ENCODE data around the gene GSC. TPM values are rescaled to one million over a fixed set of nuclear protein-coding genes. Genes with fewer than 3 reads are reported as not detected.

Gene GSC
- total RNA-seq, 1 donor from 2014 or later: not detected

- Histone ChIP-seq H3K27me3 (ENCODE audit: control insufficient read depth, insufficient read depth, low read length) (peaks cover 4% of the 10 kb centered on the region), H3K4me3 (ENCODE audit: low read depth, low read length) (no peak overlapping the region), H3K36me3 (ENCODE audit: control insufficient read depth, insufficient read depth, low read length) (no peaks in the 10 kb centered on the region)
- DNase-seq (ENCODE audit: low read depth): no peak
- TF ChIP-seq, protein P1, sequence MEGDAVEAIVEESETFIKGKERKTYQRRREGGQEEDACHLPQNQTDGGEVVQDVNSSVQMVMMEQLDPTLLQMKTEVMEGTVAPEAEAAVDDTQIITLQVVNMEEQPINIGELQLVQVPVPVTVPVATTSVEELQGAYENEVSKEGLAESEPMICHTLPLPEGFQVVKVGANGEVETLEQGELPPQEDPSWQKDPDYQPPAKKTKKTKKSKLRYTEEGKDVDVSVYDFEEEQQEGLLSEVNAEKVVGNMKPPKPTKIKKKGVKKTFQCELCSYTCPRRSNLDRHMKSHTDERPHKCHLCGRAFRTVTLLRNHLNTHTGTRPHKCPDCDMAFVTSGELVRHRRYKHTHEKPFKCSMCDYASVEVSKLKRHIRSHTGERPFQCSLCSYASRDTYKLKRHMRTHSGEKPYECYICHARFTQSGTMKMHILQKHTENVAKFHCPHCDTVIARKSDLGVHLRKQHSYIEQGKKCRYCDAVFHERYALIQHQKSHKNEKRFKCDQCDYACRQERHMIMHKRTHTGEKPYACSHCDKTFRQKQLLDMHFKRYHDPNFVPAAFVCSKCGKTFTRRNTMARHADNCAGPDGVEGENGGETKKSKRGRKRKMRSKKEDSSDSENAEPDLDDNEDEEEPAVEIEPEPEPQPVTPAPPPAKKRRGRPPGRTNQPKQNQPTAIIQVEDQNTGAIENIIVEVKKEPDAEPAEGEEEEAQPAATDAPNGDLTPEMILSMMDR (IDR thresholded peaks at IDR 0.05; ENCODE audit: insufficient read depth, low read length, poor library complexity, severe bottlenecking): no peak
These were observed 15.4 kb downstream of the GSC start for GRCh38 chr14:94754391-94754942.

DNA sequence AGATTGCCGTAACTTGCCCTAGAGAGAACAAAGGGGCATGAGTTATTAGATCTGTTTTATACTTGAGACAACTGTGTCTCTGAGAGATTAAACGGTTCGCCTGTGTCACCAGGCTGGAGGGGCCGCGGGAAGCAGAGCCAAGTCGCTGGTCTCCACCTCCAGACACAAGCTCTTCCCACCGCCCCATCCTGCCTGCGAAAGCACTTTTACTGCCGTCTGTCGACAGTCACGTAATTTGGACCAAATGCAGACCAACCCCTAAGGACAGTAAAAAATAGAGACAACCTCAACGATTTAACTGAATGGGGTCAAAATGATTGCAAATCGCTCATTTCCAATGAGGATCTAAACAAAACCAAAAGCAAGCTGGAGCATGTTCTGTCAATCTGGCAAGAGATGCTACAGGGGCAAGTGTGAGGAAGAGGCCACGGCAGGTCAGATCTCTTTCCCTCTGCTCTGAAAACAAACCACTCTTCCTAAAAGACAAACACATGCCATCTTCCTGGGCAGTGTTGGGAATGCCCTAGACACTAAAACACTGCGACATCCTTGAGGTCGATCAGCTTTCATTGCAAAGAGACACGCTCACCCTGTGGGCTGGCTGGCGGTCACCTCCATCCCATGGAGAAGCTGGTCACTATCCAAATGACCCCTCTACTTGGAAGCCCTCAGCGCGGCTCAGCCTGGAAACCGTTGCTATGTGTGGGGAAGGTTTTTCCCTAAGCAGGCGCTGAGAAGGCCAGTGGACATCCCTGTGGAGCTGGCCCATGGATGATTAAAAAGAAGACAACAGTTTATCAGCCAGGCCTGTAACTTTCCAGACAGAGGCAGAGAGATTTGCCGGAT, 17.1 kb downstream of the GSC start:
- Histone ChIP-seq H3K27me3 (ENCODE audit: control insufficient read depth, insufficient read depth, low read length) (peaks cover 4% of the 10 kb centered on the region), H3K36me3 (ENCODE audit: control insufficient read depth, insufficient read depth, low read length) (no peaks in the 10 kb centered on the region), H3K4me3 (ENCODE audit: low read depth, low read length) (no peak overlapping the region)
- no peak for DNase-seq (ENCODE audit: low read depth)
- TF ChIP-seq, protein P1 (IDR thresholded peaks at IDR 0.05; ENCODE audit: insufficient read depth, low read length, poor library complexity, severe bottlenecking): no peak

- H3K27me3 ChIP-seq (ENCODE audit: control insufficient read depth, insufficient read depth, low read length): peaks cover 4% of the 10 kb centered on the region
- no peak overlapping the region for H3K4me3 ChIP-seq (ENCODE audit: low read depth, low read length)
- no peaks in the 10 kb centered on the region for H3K36me3 ChIP-seq (ENCODE audit: control insufficient read depth, insufficient read depth, low read length)
- no peak for DNase-seq (ENCODE audit: low read depth)
- TF ChIP-seq, protein P1 (IDR thresholded peaks at IDR 0.05; ENCODE audit: insufficient read depth, low read length, poor library complexity, severe bottlenecking): no peak
These were observed 18.0 kb downstream of the GSC start for GRCh38 chr14:94751956-94752355.

- no peaks in the 10 kb centered on the region for H3K36me3 ChIP-seq (ENCODE audit: control insufficient read depth, insufficient read depth, low read length)
- peaks cover 4% of the 10 kb centered on the region for H3K27me3 ChIP-seq (ENCODE audit: control insufficient read depth, insufficient read depth, low read length)
- DNase-seq (ENCODE audit: low read depth): no peak
- TF ChIP-seq, protein P1 (IDR thresholded peaks at IDR 0.05; ENCODE audit: insufficient read depth, low read length, poor library complexity, severe bottlenecking): no peak
- no peak overlapping the region for H3K4me3 ChIP-seq (ENCODE audit: low read depth, low read length)
These were observed 18.6 kb downstream of the GSC start for GRCh38 chr14:94751321-94751720.

GRCh38 chr14:94750371-94750770, 19.5 kb downstream of the GSC start:
- no peak for DNase-seq (ENCODE audit: low read depth)
- Histone ChIP-seq H3K27me3 (ENCODE audit: control insufficient read depth, insufficient read depth, low read length) (peaks cover 4% of the 10 kb centered on the region), H3K36me3 (ENCODE audit: control insufficient read depth, insufficient read depth, low read length) (no peaks in the 10 kb centered on the region), H3K4me3 (ENCODE audit: low read depth, low read length) (no peak overlapping the region)
- TF ChIP-seq, protein P1 (IDR thresholded peaks at IDR 0.05; ENCODE audit: insufficient read depth, low read length, poor library complexity, severe bottlenecking): no peak
